Sigmoid colon (tissue), 7 donors: ENCODE data around the gene EFHD1. TPM values are rescaled to one million over a fixed set of nuclear protein-coding genes. Genes with fewer than 3 reads are reported as not detected.

Experiments used
- DNase-seq: peaks from one replicate; pipeline ENCODE4 v3.0.0-alpha.2; 2019
- H3K27ac ChIP-seq, 4 donors: fragments of 200-600 bp; sonication (generic); one replicate each; pipeline ENCODE4 v1.5.1; 2016 to 2019; ENCODE audit warnings: mild to moderate bottlenecking in 1 of 4
- H3K27me3 ChIP-seq, 3 donors: fragments of 200-600 bp; sonication (generic); one replicate each; pipeline ENCODE4 v1.5.1; 2019; ENCODE audit warnings: mild to moderate bottlenecking in 1 of 3
- H3K36me3 ChIP-seq, 4 donors: fragments of 200-600 bp; sonication (generic); one replicate each; pipeline ENCODE4 v1.5.1; 2016 to 2019
- H3K4me1 ChIP-seq, 4 donors: fragments of 200-600 bp; sonication (generic); one replicate each; pipeline ENCODE4 v1.5.1; 2017 to 2019
- H3K4me3 ChIP-seq, 4 donors: fragments of 200-600 bp; sonication (generic); one replicate each; pipeline ENCODE4 v1.5.1; 2017 to 2019; ENCODE audit warnings: mild to moderate bottlenecking in 2 of 4, moderate library complexity in 1 of 4
- H3K9me3 ChIP-seq, 4 donors: fragments of 200-600 bp in 3 of 4; sonication (generic) in 3 of 4; one replicate each; pipeline versions ENCODE4 v1.5.1 to v1.6.1; 2013 to 2019
- CTCF ChIP-seq, 4 experiments: fragments of 450-650 bp in 3 of 4; fragments of 200-600 bp in 1 of 4; IDR thresholded peaks; one replicate each; pipeline ENCODE4 v1.5.1; 2016 to 2019; ENCODE audit warnings: antibody characterized with exemption in 4 of 4, mild to moderate bottlenecking in 3 of 4, moderate library complexity in 2 of 4
- EP300 ChIP-seq, 4 donors: sonication (generic); formaldehyde crosslinking; IDR thresholded peaks; one replicate each; pipeline ENCODE4 v1.6.1; 2017; ENCODE audit warnings: antibody characterized with exemption in 4 of 4
- POLR2A ChIP-seq, 2 donors: fragments of 450-650 bp; IDR thresholded peaks; one replicate each; pipeline ENCODE4 v1.6.1; 2016; ENCODE audit warnings: antibody characterized with exemption in 2 of 2, mild to moderate bottlenecking in 2 of 2, moderate library complexity in 2 of 2
- POLR2AphosphoS5 ChIP-seq, 4 donors: sonication (generic); formaldehyde crosslinking; IDR thresholded peaks; one replicate each; pipeline ENCODE4 v1.6.1; 2017; ENCODE audit warnings: antibody characterized with exemption in 4 of 4
- WGBS, 2 donors: extraction: QIAGEN DNeasy Blood & Tissue Kit; methylation state at CpG; one replicate each; pipeline ENCODE4 v1.1.7; 2013; 5-methylcytosine and 5-hydroxymethylcytosine counted together
- intact Hi-C: fragments of 100-400 bp; cut with DNase I; formaldehyde crosslinking; loops from one replicate; pipeline ENCODE4 v1.15.1; 2023
- polyA plus RNA-seq, 3 donors: library from polyadenylated mRNA; stranded (reverse); fragments of 200-250 nt; gene quantifications; one replicate each; pipeline ENCODE4 v1.2.3, GENCODE V29; 2013
- total RNA-seq, 4 donors: library from RNA; depleted of rRNA; stranded (reverse); fragments of >200 nt; gene quantifications; one replicate each; pipeline ENCODE4 v1.1.0, GENCODE V29; 2016
- donor health status: healthy with polysubstance abuse.
- donor health status: Bipolar disorder and iron deficiency.
- donor health status: healthy.

The EFHD1 gene
- total and polyA plus RNA-seq, 7 donors: 0.92 to 8.7 (median 4.2) TPM

- Histone ChIP-seq H3K27ac (no peak overlapping the region), H3K27me3 (no peaks in the 10 kb centered on the region), H3K9me3 (no peaks in the 10 kb centered on the region), H3K4me3 (no peak overlapping the region), H3K4me1 (no peaks in the 10 kb centered on the region), H3K36me3 (no peaks in the 10 kb centered on the region)
- TF ChIP-seq POLR2A (IDR thresholded peaks at IDR 0.05) (no peak), POLR2AphosphoS5 (IDR thresholded peaks at IDR 0.05) (no peak), EP300 (IDR thresholded peaks at IDR 0.05) (no peak), CTCF (IDR thresholded peaks at IDR 0.05) (no peak)
- WGBS, 2 donors: 95% methylated on average over 16 of the region's 16 CpGs
- DNase-seq: no peak
- intact Hi-C loops: no loop called here
These were observed 29.3 kb downstream of the EFHD1 start for GRCh38 chr2:232662486-232663260.

- 75 to 87% methylated on average over 7 of the region's 7 CpGs for WGBS, 2 donors
- DNase-seq: no peak
- H3K9me3 ChIP-seq: no peaks in the 10 kb centered on the region
- H3K36me3 ChIP-seq: no peaks in the 10 kb centered on the region
- no peak overlapping the region for H3K27ac ChIP-seq
- H3K4me1 ChIP-seq: no peaks in the 10 kb centered on the region
- H3K27me3 ChIP-seq: no peaks in the 10 kb centered on the region
- intact Hi-C loops: no loop called here
- no peak for TF ChIP-seq POLR2AphosphoS5 (IDR thresholded peaks at IDR 0.05)
- no peak for TF ChIP-seq POLR2A (IDR thresholded peaks at IDR 0.05)
- no peak for TF ChIP-seq CTCF (IDR thresholded peaks at IDR 0.05)
- TF ChIP-seq EP300 (IDR thresholded peaks at IDR 0.05): no peak
- no peak overlapping the region for H3K4me3 ChIP-seq
These were observed 32.8 kb downstream of the EFHD1 start for GRCh38 chr2:232666051-232666805.

- H3K4me1 ChIP-seq: no peaks in the 10 kb centered on the region
- no peak overlapping the region for H3K27ac ChIP-seq
- TF ChIP-seq CTCF (IDR thresholded peaks at IDR 0.05): no peak
- H3K36me3 ChIP-seq: no peaks in the 10 kb centered on the region
- DNase-seq: no peak
- intact Hi-C loops: no loop called here
- H3K27me3 ChIP-seq: no peaks in the 10 kb centered on the region
- 77 to 79% methylated on average over 10 of the region's 10 CpGs for WGBS, 2 donors
- H3K9me3 ChIP-seq: no peaks in the 10 kb centered on the region
- H3K4me3 ChIP-seq: no peak overlapping the region
These were observed 34.7 kb downstream of the EFHD1 start for GRCh38 chr2:232667989-232668583.

GRCh38 chr2:232668805-232669444 is 35.5 kb downstream of the EFHD1 start:
- no peaks in the 10 kb centered on the region for H3K4me1 ChIP-seq
- no peaks in the 10 kb centered on the region for H3K27me3 ChIP-seq
- no peaks in the 10 kb centered on the region for H3K36me3 ChIP-seq
- no peak for DNase-seq
- TF ChIP-seq CTCF (IDR thresholded peaks at IDR 0.05) (peak in 3 of 4 experiments; percentile 6 to 42 (median 41)), POLR2AphosphoS5 (IDR thresholded peaks at IDR 0.05) (no peak)
- WGBS, 2 donors: 71 to 77% methylated on average over 17 of the region's 17 CpGs
- no peak overlapping the region for H3K27ac ChIP-seq
- intact Hi-C loops: no loop called here
- no peak overlapping the region for H3K4me3 ChIP-seq
- H3K9me3 ChIP-seq: no peaks in the 10 kb centered on the region
